Esophagus mucosa (tissue), 1 donor: Measurements from ENCODE around the gene RBM19. TPM values are rescaled to one million over a fixed set of nuclear protein-coding genes. Genes with fewer than 3 reads are reported as not detected.
"Not testable (repeated sequence)": the region's sequence is repeated elsewhere in the genome, so short reads cannot be mapped to it uniquely, and the experiment has no call there.

Experiments
- ATAC-seq: fragments of 200-7000 bp; cut with Tn5 transposase; one replicate; pipeline ENCODE4 v1.9.1; 2020
- total RNA-seq: library from RNA; stranded (reverse); gene quantifications from one replicate; pipeline ENCODE4 v1.2.4, GENCODE V29; 2023
- donor health status: DM: yes; HTN: yes; CAD: no.

RBM19 gene
- total RNA-seq, 1 donor from 2014 or later = 21.7 TPM

DNA sequence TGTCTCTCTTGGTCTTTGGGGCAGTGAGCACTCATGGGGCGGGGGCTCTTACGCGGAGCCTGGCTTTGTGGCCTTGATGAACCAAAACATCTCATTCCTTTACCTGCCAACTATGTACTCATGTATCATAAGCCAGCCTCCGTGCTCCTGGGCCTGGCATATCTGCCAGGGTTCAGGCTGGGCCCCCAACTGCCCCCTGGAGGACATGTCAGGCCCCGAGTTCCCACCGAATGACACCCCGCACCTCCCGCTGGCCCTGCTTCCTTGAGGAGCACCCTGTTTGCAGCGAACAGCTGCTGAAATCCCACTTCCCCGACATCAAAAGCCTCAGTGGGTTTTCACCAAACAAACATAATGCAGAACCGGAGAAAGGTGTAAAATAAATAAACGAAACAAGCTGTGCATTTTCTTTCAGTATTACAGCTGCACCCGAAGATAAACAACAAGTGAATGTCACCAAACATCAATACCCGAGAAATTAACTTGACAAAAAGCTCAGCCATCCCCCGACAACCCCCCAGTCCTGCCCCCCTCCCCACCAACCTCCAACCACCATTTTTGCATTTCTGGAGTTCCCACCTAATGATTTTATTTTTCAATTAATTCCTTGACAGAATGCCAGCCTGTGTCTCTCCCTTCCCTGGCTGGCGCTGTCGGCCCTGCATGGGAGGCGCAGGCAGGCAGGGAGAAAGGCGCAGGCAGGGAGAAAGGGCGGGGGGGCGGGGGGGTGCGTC lies 139.2 kb downstream of the RBM19 start:
- no peak for ATAC-seq

DNA sequence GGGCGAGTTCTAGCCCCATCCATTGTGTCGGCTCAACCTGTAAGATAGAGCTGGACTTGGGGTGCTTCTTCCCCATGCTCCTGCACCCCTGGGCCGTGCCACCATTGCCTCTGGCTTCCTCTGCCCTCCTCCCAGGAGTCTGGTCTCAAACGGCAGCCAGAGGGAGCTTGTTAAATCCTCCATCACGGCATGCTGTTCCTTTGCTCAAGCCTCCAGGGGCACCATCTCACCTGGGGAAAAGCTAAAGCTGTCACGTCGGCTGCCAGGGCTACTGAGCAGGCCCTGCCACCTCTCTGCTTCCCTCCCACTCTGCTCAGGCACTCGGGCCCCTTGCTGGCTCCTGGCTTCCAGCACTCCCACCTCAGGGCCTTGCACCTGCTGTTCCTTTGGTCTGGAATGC lies 140.4 kb downstream of the RBM19 start:
- ATAC-seq = no peak

DNA sequence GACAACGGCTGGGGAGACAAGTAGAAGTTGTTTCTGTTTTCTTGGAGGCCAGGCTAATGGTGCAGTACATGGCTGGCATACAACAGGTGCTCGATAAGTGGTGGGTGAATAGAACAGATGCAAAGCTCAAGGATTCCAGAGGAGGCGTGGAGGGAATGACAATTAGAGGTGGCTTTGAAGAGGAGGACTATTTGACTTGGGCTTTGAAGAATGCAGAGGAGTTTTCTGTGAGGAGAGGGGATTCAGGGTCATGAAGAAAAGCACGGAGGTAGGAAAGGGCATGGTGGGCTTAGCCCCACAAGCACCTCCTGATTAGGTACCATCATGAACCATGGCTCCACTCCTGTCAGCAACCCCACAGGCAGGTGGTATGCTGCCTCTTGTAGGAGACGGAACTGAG lies 142.3 kb downstream of the RBM19 start:
- ATAC-seq = no peak

DNA sequence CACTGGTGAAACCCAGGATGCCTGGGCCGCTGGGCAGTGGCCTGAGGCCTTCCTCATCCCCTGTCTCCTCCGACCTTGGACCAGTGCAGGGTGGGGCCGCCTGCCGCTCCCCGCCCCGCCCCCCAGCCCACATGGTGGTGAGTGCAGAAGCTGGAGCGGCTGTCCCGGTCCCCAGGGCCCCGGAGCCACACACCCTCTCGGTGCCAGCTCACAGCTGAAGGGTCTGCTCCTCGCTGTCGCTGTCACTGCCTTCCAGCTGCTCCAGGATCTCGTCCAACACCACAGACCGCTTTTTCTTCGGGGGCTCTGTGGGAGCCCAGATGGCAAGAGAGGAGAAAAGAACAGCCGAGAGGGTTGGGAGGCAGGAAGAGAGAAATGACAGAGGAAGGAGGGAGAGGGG lies 143.1 kb downstream of the RBM19 start:
- ATAC-seq = no peak

DNA sequence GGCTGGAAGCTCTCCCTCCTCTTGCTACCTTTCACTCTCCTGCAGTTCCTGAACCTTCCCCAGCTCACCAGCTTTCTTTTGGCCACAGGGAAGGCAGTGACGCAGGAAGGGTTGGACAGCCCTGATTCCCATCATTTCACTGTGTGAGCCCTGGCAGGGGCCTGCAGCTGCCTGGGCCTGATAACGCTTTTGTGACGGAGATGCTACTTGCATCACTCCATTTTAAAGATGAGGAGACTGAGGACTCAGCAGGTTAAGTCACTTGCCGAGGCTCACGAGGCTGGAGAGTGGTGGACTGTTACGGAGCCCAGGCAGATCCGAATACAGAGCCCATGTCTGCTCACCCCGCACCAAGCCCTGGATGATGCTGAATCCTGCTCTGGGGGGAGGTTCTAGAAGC lies 145.3 kb downstream of the RBM19 start:
- no peak for ATAC-seq

DNA sequence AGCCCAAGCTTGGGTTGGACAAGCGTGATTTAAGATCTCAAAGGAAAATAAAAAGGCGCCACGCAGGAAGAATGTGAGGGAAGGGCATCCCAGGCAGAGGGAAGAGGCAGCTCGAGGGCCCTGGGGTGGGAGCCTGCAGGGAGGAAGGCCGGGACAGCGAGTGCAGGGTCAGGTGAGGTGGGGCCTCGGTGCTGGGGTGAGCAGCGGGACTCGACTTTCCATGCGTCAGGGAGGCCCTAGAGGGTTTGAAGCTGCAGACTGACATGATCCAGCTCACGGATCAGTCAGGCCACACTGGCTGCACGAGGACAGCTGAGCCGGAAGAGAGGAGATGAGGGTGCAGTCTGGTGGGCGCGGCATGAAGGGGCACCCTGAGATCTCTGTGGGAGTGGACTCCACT lies 145.8 kb downstream of the RBM19 start:
- ATAC-seq = no peak

DNA sequence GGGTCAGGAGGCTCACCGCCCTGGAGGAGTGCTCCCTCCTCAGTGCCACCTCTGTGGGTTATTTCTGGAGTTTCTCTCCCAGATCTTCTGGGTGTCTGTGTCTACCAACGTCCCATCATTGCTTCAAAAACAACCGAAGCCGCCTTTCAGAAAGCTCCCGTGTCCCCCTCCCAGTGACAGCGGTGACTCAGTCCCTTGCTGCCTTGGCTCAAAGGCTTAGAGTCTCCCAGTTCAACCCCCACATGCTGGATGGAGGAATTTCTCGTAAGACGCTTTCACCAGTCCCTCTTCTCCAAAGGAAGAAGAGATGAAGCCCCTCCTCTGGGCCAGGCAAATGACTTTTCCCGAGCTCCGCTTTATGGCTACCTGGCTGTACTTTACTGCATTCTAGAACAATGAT lies 146.6 kb downstream of the RBM19 start:
- no peak for ATAC-seq

DNA sequence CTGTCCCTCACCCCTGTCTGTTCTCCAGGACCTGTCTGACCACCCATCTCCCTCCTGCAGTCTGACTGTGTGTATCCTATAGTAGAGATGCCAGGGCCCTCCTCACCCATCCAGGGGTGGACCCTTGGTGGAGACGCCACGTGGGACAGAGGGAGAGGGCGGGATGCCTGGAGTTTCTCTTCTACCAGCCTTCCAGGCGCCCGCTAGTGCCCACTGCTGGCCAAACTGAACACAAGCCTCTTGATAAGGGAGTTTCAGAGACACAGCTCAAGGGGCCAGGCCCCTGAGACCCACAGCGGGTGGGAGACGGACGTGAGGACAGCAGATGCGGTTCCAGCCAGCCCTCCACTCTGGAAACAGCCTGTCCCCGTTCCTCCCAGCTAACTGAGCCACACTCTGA lies 147.3 kb downstream of the RBM19 start:
- ATAC-seq = no peak

DNA sequence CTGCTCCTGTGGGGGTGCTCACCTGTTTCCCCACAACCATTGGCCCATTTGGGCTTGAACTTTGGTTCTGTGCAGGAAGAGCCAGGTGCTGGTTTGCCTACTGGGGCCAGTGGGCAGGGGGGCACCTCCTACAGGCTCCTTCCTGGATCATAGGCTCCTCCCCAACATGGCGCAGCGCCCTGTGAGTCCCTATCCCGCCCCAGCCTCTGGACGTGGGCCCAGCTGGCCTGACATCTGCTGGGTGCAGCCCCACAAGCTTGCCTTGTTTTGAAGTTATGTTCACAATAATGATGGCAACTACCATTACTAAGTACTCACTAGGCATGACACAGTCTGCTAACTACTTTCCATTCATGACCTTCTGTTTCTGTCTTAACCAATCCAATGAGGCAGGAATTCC lies 147.8 kb downstream of the RBM19 start:
- ATAC-seq = no peak

DNA sequence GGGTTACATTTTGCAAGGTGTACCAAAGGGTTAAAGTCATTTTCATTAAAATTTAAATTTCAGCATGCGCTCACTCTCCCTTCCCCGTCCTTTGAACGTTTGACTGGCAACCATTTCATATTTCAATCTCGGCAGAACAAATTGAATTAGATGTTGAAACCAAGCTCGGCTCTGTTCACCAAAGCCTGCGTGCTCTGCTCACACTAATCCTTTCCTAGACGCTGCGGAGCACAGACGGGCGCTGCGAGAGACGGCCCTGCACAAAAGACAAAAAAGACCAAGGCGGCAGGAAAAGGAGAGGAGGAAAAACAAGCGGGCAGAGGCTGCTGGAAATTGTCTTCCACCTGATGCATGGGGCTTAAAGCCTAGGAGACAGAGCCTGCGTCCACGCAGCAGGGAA lies 149.3 kb downstream of the RBM19 start:
- ATAC-seq = no peak

DNA sequence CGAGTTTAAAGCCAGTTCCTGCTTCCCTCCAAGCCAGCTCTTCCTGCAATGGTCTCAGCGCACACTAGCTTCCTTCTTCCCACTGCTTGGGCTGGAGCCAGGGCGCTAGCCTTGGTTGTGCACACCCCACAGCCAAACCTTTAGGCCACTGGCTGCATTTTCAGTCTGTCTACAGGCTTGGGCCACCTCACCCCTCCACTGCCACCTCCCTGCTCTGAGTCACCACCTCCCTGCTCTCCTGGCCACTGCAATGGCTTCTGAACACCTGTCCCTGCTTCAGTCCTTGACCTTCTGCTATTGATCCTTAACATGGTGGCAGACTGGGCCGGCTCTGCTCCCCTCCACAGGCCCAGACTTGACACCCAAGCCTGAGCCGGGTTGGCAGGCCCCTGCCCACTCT lies 151.1 kb downstream of the RBM19 start:
- ATAC-seq = peak; percentile 80

DNA sequence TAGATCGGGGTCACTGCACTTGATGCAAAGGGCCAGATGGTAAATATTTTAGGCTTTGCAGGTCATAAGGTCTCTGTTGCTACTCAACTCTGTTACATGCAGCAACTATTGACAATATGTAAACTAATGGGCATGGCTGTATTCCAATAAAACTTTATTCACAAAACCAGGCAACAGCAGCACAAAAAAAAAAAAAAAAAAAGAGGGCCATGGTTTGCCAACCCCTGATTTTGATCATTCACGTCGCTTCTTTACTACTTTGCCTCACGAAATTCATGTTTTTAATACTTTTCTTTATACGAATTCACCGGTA lies 152.9 kb downstream of the RBM19 start:
- ATAC-seq = no peak

DNA sequence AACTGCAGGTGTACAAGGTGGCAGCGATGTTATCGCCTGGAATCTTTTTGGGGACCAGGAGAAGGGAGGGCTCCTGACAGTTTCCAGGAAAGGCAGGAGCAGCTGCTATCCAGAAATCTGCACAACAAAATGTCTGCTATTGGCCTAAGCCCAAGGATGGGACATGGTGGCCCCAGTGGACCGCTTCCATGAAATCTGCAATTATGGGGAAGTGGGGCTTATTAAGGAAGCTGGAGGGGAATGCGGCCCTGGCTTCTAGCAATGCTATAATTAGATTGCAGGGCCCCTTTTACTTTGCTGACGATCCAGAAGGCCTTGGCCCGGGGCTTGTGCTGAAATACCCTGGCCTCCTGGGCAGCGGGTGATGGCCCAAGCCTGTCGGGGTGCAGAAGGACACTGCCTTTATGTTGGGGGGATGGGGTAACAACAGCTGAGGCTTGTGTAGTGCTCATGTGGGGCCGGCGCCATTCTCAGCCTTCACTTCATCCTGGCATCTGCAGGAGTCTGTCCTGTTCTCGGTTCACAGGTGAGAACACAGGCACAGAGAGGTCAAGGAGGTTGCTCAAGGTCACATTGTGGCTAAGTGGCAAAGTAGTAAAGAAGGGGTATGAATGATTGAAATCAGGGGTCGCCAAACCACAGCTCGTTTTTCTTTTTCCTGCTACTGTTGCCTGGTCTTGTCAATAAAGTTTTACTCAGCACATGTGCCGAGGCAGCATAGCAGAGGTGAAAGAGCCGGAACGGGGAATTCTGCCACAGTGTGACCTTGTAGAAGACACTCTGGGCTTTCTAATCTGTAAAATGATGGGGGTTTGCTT lies 153.5 kb downstream of the RBM19 start:
- no peak for ATAC-seq

DNA sequence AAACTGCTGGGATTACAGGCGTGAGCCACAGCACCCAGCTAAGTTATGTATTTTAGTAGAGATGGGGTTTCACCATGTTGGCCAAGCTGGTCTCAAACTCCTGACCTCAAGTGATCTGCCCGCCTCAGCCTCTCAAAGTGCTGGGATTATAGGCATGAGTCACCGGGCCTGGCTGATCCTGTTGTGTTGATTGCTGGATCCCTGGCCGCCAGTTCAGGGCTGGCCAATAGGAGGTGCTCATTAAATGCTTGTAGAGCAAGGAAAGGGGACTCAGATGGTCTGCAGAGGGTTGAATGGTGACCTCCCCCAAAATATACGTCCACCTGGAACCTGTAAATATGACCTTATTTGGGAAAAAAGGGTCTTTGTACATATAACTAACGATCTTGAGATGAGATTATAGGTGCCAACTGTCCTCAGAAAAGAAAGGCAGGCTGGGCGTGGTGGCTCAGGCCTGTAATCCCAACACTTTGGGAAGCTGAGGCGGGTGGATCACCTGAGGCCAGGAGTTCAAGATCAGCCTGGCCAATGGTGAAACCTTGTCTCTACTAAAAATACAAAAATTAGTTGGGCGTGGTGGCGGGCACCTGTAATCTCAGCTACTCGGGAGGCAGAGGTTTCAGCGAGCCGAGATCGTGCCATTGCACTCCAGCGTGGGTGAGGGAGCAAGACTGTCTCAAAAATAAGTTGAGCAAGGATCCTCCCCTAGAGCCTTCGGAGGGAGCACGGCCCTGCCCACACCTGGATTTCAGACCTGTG lies 156.5 kb downstream of the RBM19 start:
- not testable (repeated sequence) for ATAC-seq

DNA sequence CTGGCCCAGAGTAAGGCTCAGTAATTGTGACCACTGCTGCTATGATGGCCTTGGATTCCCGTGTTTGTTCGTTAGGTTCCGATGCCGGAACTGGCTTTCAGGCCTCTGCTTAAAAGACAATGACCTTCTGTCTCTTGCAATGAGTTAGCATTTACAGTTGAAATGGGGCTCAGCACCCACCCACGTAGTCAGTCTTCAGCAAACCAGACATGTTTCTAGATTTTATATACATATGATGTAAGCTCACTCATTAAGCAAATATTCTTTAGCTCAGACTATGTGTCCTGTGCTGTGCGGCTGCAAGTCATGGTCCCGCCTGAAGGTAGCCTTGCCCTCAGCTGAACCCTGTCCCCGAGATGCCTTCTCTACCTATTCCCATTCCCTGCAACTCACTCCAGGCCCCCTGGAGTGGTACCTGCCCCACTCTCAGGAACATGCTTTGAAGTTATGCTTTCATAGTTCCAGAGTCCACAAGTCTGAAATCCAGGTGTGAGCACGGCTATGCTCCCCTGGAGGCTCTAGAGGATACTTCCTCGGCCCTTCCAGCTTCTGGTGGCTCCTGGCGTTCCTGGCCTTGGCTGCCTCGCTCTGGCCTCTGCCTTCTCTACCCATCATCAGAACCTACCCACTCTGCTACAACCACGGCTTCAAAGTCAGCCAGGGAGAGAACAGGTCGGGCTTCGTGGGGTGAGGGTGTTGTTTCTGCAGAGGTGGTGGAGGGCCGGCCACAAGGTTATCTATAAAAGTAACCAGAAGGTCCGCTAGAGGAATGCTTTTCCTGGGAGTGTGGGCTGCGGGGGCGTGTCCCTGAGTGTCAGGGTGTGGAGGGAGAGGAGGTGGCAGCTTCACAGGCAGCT lies 157.8 kb downstream of the RBM19 start:
- ATAC-seq = no peak

DNA sequence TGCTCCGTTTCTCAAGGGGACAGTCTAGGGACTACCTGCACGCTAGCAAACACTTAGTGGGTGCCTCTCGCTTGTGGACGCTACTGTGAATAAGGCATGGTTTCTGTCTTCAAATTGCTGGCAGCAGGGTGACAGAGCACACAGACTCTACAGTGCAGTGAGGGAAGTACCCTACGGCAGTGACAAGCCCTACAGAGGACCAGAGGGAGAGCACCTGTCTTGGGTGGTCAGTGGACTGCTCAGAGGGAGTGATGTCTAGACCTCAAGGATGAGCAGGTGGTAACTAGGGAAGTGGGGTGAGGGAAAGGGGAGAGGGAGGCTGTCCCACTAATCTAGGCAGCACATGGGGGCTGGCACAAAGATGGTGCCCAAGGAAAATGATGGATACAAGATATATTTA lies 160.5 kb downstream of the RBM19 start:
- no peak for ATAC-seq

DNA sequence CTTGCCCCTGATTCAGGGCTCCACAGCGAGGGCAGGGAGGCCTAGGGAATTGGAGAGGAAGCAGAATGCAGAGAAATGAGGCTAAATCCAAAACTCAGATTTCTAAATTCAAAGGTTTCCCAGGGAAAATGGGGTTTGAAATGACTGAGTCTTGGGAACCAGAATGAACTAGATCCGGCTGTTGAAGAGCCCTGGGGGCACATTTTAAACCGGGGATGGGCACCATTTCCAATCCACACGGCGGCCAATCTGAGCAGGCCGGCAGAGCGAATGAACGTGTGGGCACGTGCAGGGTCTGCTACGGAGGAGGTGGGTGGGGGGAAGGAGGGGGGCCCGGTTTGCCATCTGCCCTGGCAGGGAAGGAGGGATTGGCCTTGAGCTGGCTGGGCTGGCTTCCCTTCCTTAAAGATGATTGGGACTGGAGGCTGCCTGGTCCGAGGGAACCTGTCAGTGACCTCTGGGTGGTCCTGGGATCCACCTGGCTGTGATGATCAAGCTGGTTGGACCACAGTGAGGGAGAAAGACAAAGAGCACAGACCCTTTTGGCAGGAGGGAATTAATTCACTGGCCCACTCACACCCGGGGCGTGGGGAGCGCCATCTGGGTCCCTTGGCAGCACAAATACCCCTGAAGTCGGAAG lies 161.0 kb downstream of the RBM19 start:
- ATAC-seq = no peak

DNA sequence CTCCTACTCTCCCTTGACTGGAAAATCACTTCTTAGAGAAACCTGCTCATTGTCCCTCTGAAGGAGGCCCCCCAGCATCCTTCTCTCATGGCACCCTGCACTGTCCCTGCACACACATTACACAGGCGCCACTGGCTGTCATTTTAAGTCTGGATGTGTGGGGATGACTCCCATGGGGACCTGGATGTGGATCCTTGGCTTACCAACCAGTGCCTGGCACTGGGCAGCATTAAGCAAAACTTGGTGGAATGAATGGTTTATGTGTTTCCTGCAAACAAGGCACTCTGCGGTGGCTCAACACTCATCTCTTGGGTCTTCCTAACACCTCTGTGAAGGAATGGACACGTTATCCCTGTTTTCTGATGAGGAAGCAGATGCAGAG lies 162.4 kb downstream of the RBM19 start:
- ATAC-seq = no peak

DNA sequence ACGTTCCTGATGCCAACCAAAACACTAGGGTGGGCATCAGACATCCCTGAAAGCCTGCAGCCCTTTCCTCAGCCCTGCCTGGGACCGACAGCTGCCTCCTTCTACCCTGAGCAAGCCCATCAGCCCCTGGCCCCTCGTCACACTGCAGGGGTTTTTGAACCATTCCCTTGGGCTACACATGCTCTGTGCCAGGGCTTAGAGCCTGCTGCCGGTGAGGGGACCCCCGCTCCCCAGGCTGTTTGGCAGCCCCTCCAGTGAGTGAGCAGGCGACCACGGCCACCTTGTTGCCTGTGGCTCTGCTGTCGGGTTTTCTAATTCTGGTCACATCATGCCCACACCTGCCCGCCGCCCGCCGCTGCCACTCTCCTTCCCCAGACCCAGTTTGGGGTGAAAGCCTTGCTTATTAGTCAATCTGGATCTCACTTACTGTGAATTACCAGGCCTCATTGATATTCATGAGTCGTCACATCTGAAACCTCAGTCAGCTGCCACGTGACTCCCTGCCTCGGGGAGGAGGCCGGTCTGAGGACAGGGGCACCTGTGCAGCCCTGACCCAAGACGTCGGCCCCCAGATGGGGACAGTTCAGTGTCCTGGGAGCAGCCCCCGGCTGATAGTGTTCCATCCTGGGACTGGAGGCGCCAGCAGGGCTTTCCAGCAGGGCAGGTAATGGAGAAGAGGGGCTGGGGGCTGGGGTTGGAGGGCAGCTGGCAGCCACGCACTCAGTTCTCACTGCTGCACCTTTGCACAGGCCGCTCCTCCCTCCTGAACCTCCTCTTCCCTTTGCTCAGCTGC lies 163.0 kb downstream of the RBM19 start:
- ATAC-seq = no peak

DNA sequence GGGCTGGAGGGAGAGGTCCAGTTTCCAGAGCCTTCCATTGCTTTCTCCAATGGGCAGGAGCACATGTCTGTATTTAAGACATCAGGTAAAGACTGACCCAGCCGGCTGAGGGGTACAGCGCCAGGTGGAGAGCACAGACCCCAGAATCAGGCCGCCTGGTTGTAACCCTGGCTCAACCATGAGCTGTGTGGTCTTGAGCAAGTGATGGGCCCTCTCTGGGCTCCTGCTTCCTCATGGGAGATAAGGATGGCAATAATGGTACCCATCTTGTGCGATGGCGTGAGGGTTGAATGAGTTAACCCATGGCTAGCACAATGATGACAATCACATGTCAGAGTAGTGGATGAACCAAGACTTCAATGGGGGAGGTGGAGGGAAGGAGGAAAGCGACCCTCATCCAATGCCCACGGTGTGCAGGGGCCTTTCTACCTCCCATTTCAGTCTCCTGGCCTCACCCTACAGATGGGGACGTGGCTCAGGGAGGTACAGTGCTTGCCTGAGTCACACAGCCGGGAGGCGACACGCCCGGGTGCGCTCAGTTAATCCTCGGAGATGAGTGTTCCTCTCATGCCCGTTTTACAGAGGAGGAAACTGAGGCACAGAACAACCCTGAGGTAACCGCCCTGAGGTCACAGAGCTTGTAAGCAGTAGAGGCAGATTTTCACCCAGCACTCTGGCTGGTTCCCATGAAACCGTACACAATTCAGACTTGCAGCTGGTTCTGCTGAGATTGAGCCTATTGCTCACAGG lies 163.9 kb downstream of the RBM19 start:
- peak; percentile 85 for ATAC-seq

DNA sequence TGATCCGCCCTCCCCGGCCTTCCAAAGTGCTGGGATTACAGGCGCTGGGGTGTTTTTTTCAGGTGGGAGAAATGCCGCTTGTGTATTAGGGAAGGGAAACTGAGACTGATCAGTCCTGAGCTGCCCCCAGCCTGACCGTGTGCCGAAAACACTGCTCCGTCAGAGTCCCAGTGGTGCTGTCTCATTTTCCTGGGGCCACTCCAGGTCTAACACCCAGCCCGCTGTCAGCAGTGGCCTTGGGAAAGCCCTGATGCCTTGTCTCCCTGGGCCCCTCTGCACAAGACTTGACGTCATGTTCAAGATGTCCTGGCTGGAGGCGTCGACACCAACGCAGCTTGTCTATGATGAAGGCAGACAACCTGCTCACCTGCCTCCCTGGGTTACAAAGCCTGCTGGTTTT lies 165.9 kb downstream of the RBM19 start:
- ATAC-seq = no peak
